ENCODE data around the gene APBA1.

Gene APBA1

DNA sequence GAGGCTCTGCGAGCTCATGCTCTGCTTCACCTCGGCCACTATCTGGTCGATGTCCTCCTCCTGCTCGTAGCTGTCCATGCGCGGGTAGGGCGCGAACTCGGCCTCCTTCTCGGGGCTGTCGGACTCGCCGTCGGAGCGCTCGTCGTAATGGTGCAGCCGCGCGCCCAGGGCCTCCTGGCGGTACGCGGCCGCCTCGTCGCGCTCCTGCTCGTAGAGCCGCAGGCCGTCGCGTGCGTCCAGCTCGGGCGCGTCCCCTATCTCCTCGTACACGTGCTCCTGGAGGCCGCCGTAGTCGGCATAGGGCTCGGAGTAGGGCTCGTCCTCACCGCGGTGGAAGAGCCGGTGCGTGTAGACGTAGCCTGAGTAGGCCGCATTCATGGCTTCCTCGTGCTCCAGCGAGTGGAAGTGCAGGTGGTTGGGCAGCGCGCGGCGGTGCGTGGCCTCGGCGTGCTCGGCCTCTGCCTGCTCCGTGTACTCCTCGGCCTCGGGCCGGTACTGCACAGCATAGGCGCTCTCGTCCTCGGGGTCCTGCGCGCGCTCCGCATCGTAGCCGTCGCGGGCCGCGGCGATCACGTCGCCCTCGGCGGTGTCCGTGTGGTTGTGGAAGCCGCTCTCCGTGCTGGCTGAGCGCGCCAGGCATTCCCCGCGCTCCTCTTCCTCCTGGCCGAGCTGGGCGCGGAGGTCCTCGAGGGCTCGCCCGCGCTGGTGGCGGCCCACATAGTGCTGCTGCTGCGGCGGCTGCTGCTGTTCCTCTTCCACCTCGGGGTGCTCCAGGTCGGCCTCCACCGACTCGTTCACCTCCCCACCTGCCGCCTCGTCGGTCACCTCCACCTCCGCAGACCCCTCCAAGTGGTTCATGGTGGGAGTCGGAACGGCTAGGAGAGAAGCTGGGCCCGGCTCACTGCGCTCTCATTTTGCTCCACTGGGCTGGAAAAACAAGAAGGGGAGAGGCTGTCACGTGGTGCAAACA lies 155.5 kb downstream of the APBA1 start:
- H3K4me3 ChIP-seq (ENCODE audit: insufficient read depth, low read depth, low read length, poor library complexity, severe bottlenecking) = no peak overlapping the region
- DNase-seq = no peak
- no peaks in the 10 kb centered on the region for H3K36me3 ChIP-seq (ENCODE audit: control insufficient read depth, insufficient read depth, low read length)
- H3K9me3 ChIP-seq (ENCODE audit: control insufficient read depth, low read length) = no peaks in the 10 kb centered on the region
- no peak overlapping the region for H3K27ac ChIP-seq (ENCODE audit: insufficient read depth, low read length, poor library complexity, severe bottlenecking)
- no peaks in the 10 kb centered on the region for H3K4me1 ChIP-seq (ENCODE audit: control insufficient read depth, insufficient read depth, low read length, poor library complexity, severe bottlenecking)
- H3K27me3 ChIP-seq (replicated peaks; ENCODE audit: control insufficient read depth, insufficient read depth, low read length, poor library complexity, severe bottlenecking) = no peaks in the 10 kb centered on the region

DNA sequence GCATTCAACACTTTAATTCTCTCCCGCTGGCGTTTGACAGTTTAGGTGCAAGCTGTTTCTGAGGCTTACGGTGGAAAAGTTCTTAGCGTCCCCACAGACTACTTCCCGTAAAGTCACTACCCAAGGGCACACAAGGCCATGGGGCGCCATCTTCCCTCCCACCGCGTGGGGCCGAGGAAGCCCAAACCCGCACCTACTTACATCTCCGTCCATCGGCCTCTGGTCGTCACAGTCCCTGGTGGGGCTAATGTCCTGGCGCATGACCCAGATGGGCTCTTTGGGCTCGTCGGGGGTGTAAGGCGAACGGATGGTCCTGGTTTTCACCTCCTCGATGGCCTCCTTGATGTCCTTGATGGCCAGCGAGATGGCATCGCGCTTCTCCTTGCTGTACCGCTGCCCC lies 156.4 kb downstream of the APBA1 start:
- H3K27me3 ChIP-seq (replicated peaks; ENCODE audit: control insufficient read depth, insufficient read depth, low read length, poor library complexity, severe bottlenecking) = no peaks in the 10 kb centered on the region
- H3K4me1 ChIP-seq (ENCODE audit: control insufficient read depth, insufficient read depth, low read length, poor library complexity, severe bottlenecking) = no peaks in the 10 kb centered on the region
- H3K27ac ChIP-seq (ENCODE audit: insufficient read depth, low read length, poor library complexity, severe bottlenecking) = no peak overlapping the region
- no peaks in the 10 kb centered on the region for H3K9me3 ChIP-seq (ENCODE audit: control insufficient read depth, low read length)
- H3K4me3 ChIP-seq (ENCODE audit: insufficient read depth, low read depth, low read length, poor library complexity, severe bottlenecking) = no peak overlapping the region
- no peak for DNase-seq
- no peaks in the 10 kb centered on the region for H3K36me3 ChIP-seq (ENCODE audit: control insufficient read depth, insufficient read depth, low read length)

GRCh38 chr9:69513141-69513820 lies 158.9 kb downstream of the APBA1 start:
- Histone ChIP-seq H3K36me3 (ENCODE audit: control insufficient read depth, insufficient read depth, low read length) (no peaks in the 10 kb centered on the region), H3K27me3 (replicated peaks; ENCODE audit: control insufficient read depth, insufficient read depth, low read length, poor library complexity, severe bottlenecking) (no peaks in the 10 kb centered on the region), H3K9me3 (ENCODE audit: control insufficient read depth, low read length) (no peaks in the 10 kb centered on the region), H3K4me1 (ENCODE audit: control insufficient read depth, insufficient read depth, low read length, poor library complexity, severe bottlenecking) (no peaks in the 10 kb centered on the region), H3K27ac (ENCODE audit: insufficient read depth, low read length, poor library complexity, severe bottlenecking) (no peak overlapping the region), H3K4me3 (ENCODE audit: insufficient read depth, low read depth, low read length, poor library complexity, severe bottlenecking) (no peak overlapping the region)
- DNase-seq = no peak

DNA sequence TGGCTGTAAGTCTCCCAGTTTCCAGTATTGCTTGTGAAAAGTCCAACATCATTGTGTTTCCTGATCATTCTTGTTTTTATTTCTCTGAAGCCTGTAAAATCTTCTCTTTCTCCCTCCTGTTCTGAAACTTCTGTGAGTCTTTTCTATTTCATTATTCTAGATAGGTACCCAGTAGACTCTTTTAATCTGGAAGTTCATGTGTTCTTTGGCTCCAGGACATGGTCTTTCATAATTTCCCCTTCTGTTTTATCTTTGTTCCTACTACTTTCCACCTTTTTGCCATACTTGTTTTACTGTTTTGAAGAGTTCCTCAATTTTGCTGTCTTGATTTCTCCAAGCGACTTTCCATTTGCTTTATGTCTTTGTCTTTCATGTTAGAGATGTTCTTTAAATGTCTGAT lies 168.1 kb downstream of the APBA1 start:
- Histone ChIP-seq H3K27me3 (replicated peaks; ENCODE audit: control insufficient read depth, insufficient read depth, low read length, poor library complexity, severe bottlenecking) (no peaks in the 10 kb centered on the region), H3K4me1 (ENCODE audit: control insufficient read depth, insufficient read depth, low read length, poor library complexity, severe bottlenecking) (peaks cover 2% of the 10 kb centered on the region), H3K4me3 (ENCODE audit: insufficient read depth, low read depth, low read length, poor library complexity, severe bottlenecking) (no peak overlapping the region), H3K27ac (ENCODE audit: insufficient read depth, low read length, poor library complexity, severe bottlenecking) (no peak overlapping the region), H3K9me3 (ENCODE audit: control insufficient read depth, low read length) (no peaks in the 10 kb centered on the region), H3K36me3 (ENCODE audit: control insufficient read depth, insufficient read depth, low read length) (no peaks in the 10 kb centered on the region)
- no peak for DNase-seq

DNA sequence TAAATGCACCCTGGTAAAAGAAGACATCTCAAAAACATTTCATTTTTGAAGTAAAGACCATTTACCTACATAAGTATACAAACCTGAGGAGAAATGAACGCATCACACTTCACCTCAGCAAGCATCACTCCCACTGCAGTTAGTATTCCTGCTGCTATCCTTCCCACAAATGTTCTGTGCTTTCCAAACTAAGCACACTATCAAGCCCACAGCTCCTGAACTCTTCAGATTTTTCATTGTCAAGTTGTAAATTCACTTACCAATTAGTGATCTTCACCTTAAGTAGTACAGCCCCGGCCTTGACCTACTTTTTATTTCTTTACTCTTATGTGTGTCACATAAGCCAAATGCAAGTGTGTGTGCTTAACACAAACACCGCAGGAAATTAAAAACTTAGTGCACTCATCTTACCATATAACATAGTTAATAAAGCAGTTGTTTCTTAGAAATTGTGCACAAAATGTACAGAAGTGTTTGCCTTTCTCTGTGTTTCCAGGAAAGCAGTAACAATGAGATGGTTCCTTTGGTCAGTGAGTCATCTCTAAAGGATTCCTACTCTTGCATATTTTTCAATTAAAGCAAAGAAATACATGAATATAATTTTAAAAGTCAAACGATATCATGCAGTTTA lies 169.4 kb downstream of the APBA1 start:
- DNase-seq = no peak
- H3K27ac ChIP-seq (ENCODE audit: insufficient read depth, low read length, poor library complexity, severe bottlenecking) = no peak overlapping the region

DNA sequence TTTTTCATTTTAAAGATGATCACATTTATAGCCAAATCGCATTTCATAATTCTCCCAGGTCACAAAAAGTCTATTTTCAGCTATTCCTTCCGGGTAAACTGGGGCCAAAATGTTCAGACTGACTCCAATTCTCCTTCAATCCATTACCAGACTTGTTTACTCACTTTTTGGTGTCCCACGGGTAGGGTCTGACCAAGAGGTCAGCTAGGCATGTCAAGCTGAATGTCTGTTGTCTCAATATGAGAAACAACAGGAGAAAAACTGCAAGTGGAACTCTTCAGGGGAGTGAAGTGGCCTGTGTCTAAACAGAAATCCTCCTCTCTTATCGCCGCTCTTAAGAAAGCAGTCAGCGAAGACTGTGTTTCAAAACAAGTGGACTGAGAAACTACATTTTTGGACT lies 171.3 kb downstream of the APBA1 start:
- no peak overlapping the region for H3K27ac ChIP-seq (ENCODE audit: insufficient read depth, low read length, poor library complexity, severe bottlenecking)
- no peak for DNase-seq
- no peaks in the 10 kb centered on the region for H3K9me3 ChIP-seq (ENCODE audit: control insufficient read depth, low read length)
- no peaks in the 10 kb centered on the region for H3K27me3 ChIP-seq (replicated peaks; ENCODE audit: control insufficient read depth, insufficient read depth, low read length, poor library complexity, severe bottlenecking)
- H3K4me1 ChIP-seq (ENCODE audit: control insufficient read depth, insufficient read depth, low read length, poor library complexity, severe bottlenecking) = peaks cover 2% of the 10 kb centered on the region
- H3K36me3 ChIP-seq (ENCODE audit: control insufficient read depth, insufficient read depth, low read length) = no peaks in the 10 kb centered on the region
- H3K4me3 ChIP-seq (ENCODE audit: insufficient read depth, low read depth, low read length, poor library complexity, severe bottlenecking) = no peak overlapping the region

More for the DNA sequence above, 169.4 kb downstream of the APBA1 start:
- Histone ChIP-seq H3K27me3 (replicated peaks; ENCODE audit: control insufficient read depth, insufficient read depth, low read length, poor library complexity, severe bottlenecking) (no peaks in the 10 kb centered on the region), H3K9me3 (ENCODE audit: control insufficient read depth, low read length) (no peaks in the 10 kb centered on the region), H3K4me3 (ENCODE audit: insufficient read depth, low read depth, low read length, poor library complexity, severe bottlenecking) (no peak overlapping the region), H3K4me1 (ENCODE audit: control insufficient read depth, insufficient read depth, low read length, poor library complexity, severe bottlenecking) (peaks cover 2% of the 10 kb centered on the region), H3K36me3 (ENCODE audit: control insufficient read depth, insufficient read depth, low read length) (no peaks in the 10 kb centered on the region)

DNA sequence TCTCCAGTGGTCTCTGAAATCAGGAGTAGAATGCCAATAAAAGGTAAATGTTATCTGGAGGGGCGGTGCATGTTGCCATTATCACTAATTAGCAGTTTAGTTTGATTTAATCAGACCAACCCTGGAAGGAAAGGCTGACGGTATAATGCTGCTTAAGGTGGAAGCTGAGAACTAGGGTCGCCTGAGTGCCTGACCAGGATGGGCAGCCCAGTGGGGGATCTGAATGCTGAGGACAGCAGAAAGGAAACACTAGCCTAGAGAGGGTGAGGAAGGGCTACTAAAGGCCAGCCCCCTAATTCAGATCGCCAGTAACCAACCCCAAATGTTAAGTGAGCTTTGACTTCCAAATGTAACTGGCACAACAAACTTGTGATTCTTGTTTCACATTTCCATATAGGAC lies 172.2 kb downstream of the APBA1 start:
- Histone ChIP-seq H3K4me3 (ENCODE audit: insufficient read depth, low read depth, low read length, poor library complexity, severe bottlenecking) (no peak overlapping the region), H3K4me1 (ENCODE audit: control insufficient read depth, insufficient read depth, low read length, poor library complexity, severe bottlenecking) (peaks cover 2% of the 10 kb centered on the region), H3K27ac (ENCODE audit: insufficient read depth, low read length, poor library complexity, severe bottlenecking) (no peak overlapping the region), H3K27me3 (replicated peaks; ENCODE audit: control insufficient read depth, insufficient read depth, low read length, poor library complexity, severe bottlenecking) (no peaks in the 10 kb centered on the region), H3K36me3 (ENCODE audit: control insufficient read depth, insufficient read depth, low read length) (no peaks in the 10 kb centered on the region), H3K9me3 (ENCODE audit: control insufficient read depth, low read length) (no peaks in the 10 kb centered on the region)
- no peak for DNase-seq

DNA sequence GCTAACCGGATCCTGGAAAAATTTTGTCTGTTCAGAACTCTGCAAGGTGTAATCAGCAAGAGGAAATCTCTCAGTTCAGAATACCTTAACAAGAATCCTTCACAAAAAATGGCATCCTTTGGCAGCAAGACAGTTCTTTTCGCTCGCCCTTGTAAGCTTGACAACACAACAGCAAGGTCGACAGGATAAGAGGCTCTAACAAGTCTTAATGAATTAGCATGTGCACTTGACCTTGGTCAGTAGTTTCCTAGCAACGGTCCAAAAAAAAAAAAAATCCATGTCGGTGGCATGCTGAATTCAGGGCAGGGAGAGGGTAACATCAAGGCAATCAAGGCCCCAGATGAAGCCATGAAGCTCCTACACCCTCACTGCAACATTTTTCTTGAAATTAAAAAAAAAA lies 172.8 kb downstream of the APBA1 start:
- no peak for DNase-seq
- no peak overlapping the region for H3K4me3 ChIP-seq (ENCODE audit: insufficient read depth, low read depth, low read length, poor library complexity, severe bottlenecking)
- peaks cover 2% of the 10 kb centered on the region for H3K4me1 ChIP-seq (ENCODE audit: control insufficient read depth, insufficient read depth, low read length, poor library complexity, severe bottlenecking)
- no peaks in the 10 kb centered on the region for H3K36me3 ChIP-seq (ENCODE audit: control insufficient read depth, insufficient read depth, low read length)
- H3K27me3 ChIP-seq (replicated peaks; ENCODE audit: control insufficient read depth, insufficient read depth, low read length, poor library complexity, severe bottlenecking) = no peaks in the 10 kb centered on the region
- no peaks in the 10 kb centered on the region for H3K9me3 ChIP-seq (ENCODE audit: control insufficient read depth, low read length)
- H3K27ac ChIP-seq (ENCODE audit: insufficient read depth, low read length, poor library complexity, severe bottlenecking) = no peak overlapping the region

DNA sequence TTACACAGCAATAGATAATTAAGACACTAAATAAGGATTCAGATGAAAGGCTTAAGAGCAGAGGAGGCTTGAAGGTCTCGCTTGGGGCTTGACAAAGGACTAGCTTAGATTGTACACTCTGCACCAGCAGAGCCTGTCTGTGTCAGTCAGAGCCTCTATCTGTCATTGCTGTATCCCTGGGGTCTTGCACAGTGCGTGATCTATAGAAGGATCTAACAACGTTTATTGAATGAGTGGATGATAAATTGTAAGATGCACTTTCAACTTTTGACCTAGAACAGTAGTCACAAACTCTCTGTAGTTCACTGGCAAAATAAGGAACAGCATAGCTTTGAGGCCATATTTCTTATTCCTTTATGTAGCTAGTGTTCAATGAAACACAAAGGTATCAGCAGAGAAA lies 173.7 kb downstream of the APBA1 start:
- no peaks in the 10 kb centered on the region for H3K4me1 ChIP-seq (ENCODE audit: control insufficient read depth, insufficient read depth, low read length, poor library complexity, severe bottlenecking)
- no peak overlapping the region for H3K4me3 ChIP-seq (ENCODE audit: insufficient read depth, low read depth, low read length, poor library complexity, severe bottlenecking)
- no peaks in the 10 kb centered on the region for H3K27me3 ChIP-seq (replicated peaks; ENCODE audit: control insufficient read depth, insufficient read depth, low read length, poor library complexity, severe bottlenecking)
- no peaks in the 10 kb centered on the region for H3K36me3 ChIP-seq (ENCODE audit: control insufficient read depth, insufficient read depth, low read length)
- H3K9me3 ChIP-seq (ENCODE audit: control insufficient read depth, low read length) = no peaks in the 10 kb centered on the region
- DNase-seq = no peak
- H3K27ac ChIP-seq (ENCODE audit: insufficient read depth, low read length, poor library complexity, severe bottlenecking) = no peak overlapping the region

GRCh38 chr9:69497816-69498215 lies 174.4 kb downstream of the APBA1 start:
- no peaks in the 10 kb centered on the region for H3K4me1 ChIP-seq (ENCODE audit: control insufficient read depth, insufficient read depth, low read length, poor library complexity, severe bottlenecking)
- no peaks in the 10 kb centered on the region for H3K9me3 ChIP-seq (ENCODE audit: control insufficient read depth, low read length)
- no peaks in the 10 kb centered on the region for H3K36me3 ChIP-seq (ENCODE audit: control insufficient read depth, insufficient read depth, low read length)
- no peak for DNase-seq
- no peak overlapping the region for H3K27ac ChIP-seq (ENCODE audit: insufficient read depth, low read length, poor library complexity, severe bottlenecking)
- H3K4me3 ChIP-seq (ENCODE audit: insufficient read depth, low read depth, low read length, poor library complexity, severe bottlenecking) = no peak overlapping the region
- H3K27me3 ChIP-seq (replicated peaks; ENCODE audit: control insufficient read depth, insufficient read depth, low read length, poor library complexity, severe bottlenecking) = no peaks in the 10 kb centered on the region

Measured in effector memory CD4-positive, alpha-beta T cell (primary cell).